Measurements from ENCODE around the gene UPK3BL2. TPM values are rescaled to one million over a fixed set of nuclear protein-coding genes. Genes with fewer than 3 reads are reported as not detected.
"Not testable (repeated sequence)": the region's sequence is repeated elsewhere in the genome, so short reads cannot be mapped to it uniquely, and the experiment has no call there.

UPK3BL2 gene
- total and polyA plus RNA-seq, 2 of the 4 experiments (the other 2 are of a cell fraction): 0.18 to 5.7 TPM

DNA sequence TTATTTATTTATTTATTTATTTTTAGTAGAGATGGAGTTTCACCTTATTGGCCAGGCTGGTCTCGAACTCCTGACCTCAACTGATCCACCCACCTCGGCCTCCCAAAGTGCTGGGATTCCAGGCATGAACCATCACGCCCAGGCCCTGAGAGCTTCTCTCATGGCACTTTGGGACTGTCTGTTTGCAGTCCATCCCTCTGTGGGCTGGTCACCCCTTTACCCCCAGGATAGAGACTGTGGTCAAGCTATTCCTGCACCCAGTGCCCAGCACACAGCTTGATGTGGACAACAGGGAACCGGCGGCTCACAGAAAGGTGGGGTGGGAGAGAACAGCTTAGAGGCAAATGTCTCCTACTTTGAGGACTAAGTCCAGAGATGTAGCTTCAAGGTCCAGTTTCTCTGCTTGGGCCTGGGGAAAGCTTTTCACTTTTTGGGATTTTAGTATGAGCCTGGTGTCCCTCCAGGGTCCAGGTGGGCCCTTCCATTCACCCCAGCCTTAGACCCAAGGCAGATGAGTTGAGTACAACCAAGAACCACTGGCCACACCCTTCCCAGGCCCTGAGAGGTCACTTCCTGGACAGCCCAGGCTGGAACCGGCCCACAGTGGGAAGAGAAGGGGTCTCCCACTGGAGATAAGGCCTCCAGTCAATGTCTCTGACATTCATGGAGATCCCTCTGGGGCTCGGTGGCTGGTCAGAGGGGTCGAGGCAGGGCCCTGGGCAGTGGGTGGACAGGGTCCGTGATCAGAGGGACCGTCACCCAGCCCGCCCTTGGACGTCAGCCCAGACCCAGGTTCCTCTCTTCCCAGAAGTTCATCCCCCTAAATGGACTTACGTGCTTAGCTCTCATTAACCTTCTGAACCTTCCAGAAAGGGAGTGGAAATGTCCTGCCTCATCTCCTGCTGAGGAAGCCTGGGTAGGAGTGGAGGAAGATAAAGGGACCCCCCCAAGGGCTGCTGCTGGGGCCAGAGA lies 15.4 kb downstream of the UPK3BL2 start:
- H4K5ac ChIP-seq (ENCODE audit: low read depth, low read length); H3K4me3 ChIP-seq (ENCODE audit: insufficient read depth, low read depth, low read length); H4K91ac ChIP-seq (ENCODE audit: insufficient read depth, low read depth, low read length); H3K4me1 ChIP-seq (ENCODE audit: control insufficient read depth, insufficient read depth, low read length); H3K56ac ChIP-seq (ENCODE audit: extremely low read depth, insufficient read depth, low read length); H3K9me1 ChIP-seq (ENCODE audit: insufficient read depth, low read length); H3K9ac ChIP-seq (ENCODE audit: low read depth, low read length); H2AK9ac ChIP-seq (replicated peaks; ENCODE audit: low read depth, low read length, poor library complexity); H3K27me3 ChIP-seq (ENCODE audit: control insufficient read depth, insufficient read depth, low read length); H3K9me3 ChIP-seq (ENCODE audit: control insufficient read depth, insufficient read depth, low read length); intact Hi-C loops (cut with micrococcal nuclease); H2BK15ac ChIP-seq (ENCODE audit: low read depth, low read length); H4K20me1 ChIP-seq (ENCODE audit: insufficient read depth, low read length); H3K27ac ChIP-seq (ENCODE audit: insufficient read depth, low read length); H2AK5ac ChIP-seq (ENCODE audit: low read depth, low read length); H3K14ac ChIP-seq (replicated peaks; ENCODE audit: low read depth, low read length); H3K36me3 ChIP-seq (ENCODE audit: control insufficient read depth, insufficient read depth, low read length); H2BK120ac ChIP-seq (ENCODE audit: low read depth, low read length); H2BK5ac ChIP-seq (ENCODE audit: low read depth, low read length, poor library complexity, severe bottlenecking); DNase-seq; in situ Hi-C loops (cut with MboI; ENCODE audit: low sequenced_read_pairs); H3K4me2 ChIP-seq (ENCODE audit: low read depth, low read length); CTCF ChIA-PET; ATAC-seq (ENCODE audit: low read depth); H3K23ac ChIP-seq (ENCODE audit: low read depth, low read length); H3K18ac ChIP-seq (ENCODE audit: low read depth, low read length); BruUV-seq (replicated peaks); H3K79me1 ChIP-seq (ENCODE audit: low read depth in 1 of 2, low read length in 2 of 2); H2BK20ac ChIP-seq (ENCODE audit: low read depth, low read length); H3K4ac ChIP-seq (ENCODE audit: low read depth, low read length); dilution Hi-C loops (cut with HindIII; ENCODE audit: low sequenced_read_pairs, unreplicated experiment); POLR2A ChIA-PET (ENCODE audit: unreplicated experiment); H2AFZ ChIP-seq (replicated peaks; ENCODE audit: low read length, poor library complexity); H4K8ac ChIP-seq (ENCODE audit: low read depth in 2 of 2, low read length in 2 of 2): not testable (repeated sequence)
- WGBS, 2 experiments (ENCODE audit: extremely low coverage in 2 of 2, insufficient read length in 1 of 2): no CpG with 5 or more reads among the region's 13 CpGs

DNA sequence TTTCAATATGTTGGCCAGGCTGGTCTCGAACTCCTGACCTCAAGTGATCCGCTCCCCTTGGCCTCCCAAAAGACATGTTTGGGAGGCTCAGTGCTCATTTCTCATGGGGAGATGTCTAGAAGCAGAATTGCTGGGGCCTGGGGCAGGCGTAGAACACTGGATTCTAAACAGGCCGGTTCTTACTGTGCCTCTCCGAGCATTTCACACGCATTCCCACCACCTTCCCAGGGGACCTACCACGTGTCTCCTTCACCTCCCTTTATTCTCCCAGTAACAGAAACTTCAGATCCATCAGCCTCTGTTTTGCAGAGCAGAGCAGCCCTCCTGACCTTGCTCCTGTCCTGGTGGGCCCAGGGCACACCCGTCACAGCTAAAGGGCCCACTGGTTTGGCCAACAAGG lies 16.3 kb downstream of the UPK3BL2 start:
- H3K27ac ChIP-seq (ENCODE audit: insufficient read depth, low read length); H3K4me2 ChIP-seq (ENCODE audit: low read depth, low read length); H3K56ac ChIP-seq (ENCODE audit: extremely low read depth, insufficient read depth, low read length); H3K9ac ChIP-seq (ENCODE audit: low read depth, low read length); H3K14ac ChIP-seq (replicated peaks; ENCODE audit: low read depth, low read length); H3K23ac ChIP-seq (ENCODE audit: low read depth, low read length); DNase-seq; intact Hi-C loops (cut with micrococcal nuclease); BruUV-seq (replicated peaks); POLR2A ChIA-PET (ENCODE audit: unreplicated experiment); H3K4ac ChIP-seq (ENCODE audit: low read depth, low read length); H3K36me3 ChIP-seq (ENCODE audit: control insufficient read depth, insufficient read depth, low read length); H2AK9ac ChIP-seq (replicated peaks; ENCODE audit: low read depth, low read length, poor library complexity); H2BK5ac ChIP-seq (ENCODE audit: low read depth, low read length, poor library complexity, severe bottlenecking); H4K20me1 ChIP-seq (ENCODE audit: insufficient read depth, low read length); H3K4me3 ChIP-seq (ENCODE audit: insufficient read depth, low read depth, low read length); H2BK15ac ChIP-seq (ENCODE audit: low read depth, low read length); dilution Hi-C loops (cut with HindIII; ENCODE audit: low sequenced_read_pairs, unreplicated experiment); H2AFZ ChIP-seq (replicated peaks; ENCODE audit: low read length, poor library complexity); H2AK5ac ChIP-seq (ENCODE audit: low read depth, low read length); H3K9me3 ChIP-seq (ENCODE audit: control insufficient read depth, insufficient read depth, low read length); H3K4me1 ChIP-seq (ENCODE audit: control insufficient read depth, insufficient read depth, low read length); H2BK120ac ChIP-seq (ENCODE audit: low read depth, low read length); CTCF ChIA-PET; H4K5ac ChIP-seq (ENCODE audit: low read depth, low read length); H3K9me1 ChIP-seq (ENCODE audit: insufficient read depth, low read length); H2BK20ac ChIP-seq (ENCODE audit: low read depth, low read length); H4K8ac ChIP-seq (ENCODE audit: low read depth in 2 of 2, low read length in 2 of 2); in situ Hi-C loops (cut with MboI; ENCODE audit: low sequenced_read_pairs); H3K18ac ChIP-seq (ENCODE audit: low read depth, low read length); H4K91ac ChIP-seq (ENCODE audit: insufficient read depth, low read depth, low read length); H3K79me1 ChIP-seq (ENCODE audit: low read depth in 1 of 2, low read length in 2 of 2); H3K27me3 ChIP-seq (ENCODE audit: control insufficient read depth, insufficient read depth, low read length): not testable (repeated sequence)
- ATAC-seq (ENCODE audit: low read depth): peak; percentile 4; the same call in 1 of the 2 replicates
- WGBS, 2 experiments (ENCODE audit: extremely low coverage in 2 of 2, insufficient read length in 1 of 2): no CpG with 5 or more reads among the region's 8 CpGs
